ENCODE data around the gene TMEM178B. TPM values are rescaled to one million over a fixed set of nuclear protein-coding genes. Genes with fewer than 3 reads are reported as not detected.

TMEM178B gene
- total RNA-seq, 1 experiment from 2014 or later: 10.9 TPM

GRCh38 chr7:141408440-141408839, 334.6 kb downstream of the TMEM178B start:
- DNase-seq (ENCODE audit: extremely low read depth, low read depth): no peak

- DNase-seq (ENCODE audit: extremely low read depth, low read depth): no peak
Measured at GRCh38 chr7:141409219-141409618, 335.4 kb downstream of the TMEM178B start.

- no peak for DNase-seq (ENCODE audit: extremely low read depth, low read depth)
Measured at GRCh38 chr7:141409801-141410329, 336.0 kb downstream of the TMEM178B start.

- DNase-seq (ENCODE audit: extremely low read depth, low read depth): no peak
Measured at GRCh38 chr7:141410353-141411000, 336.6 kb downstream of the TMEM178B start.

- DNase-seq (ENCODE audit: extremely low read depth, low read depth): no peak
Measured at GRCh38 chr7:141411133-141411532, 337.3 kb downstream of the TMEM178B start.

GRCh38 chr7:141415999-141416398, 342.1 kb downstream of the TMEM178B start:
- DNase-seq (ENCODE audit: extremely low read depth, low read depth): no peak

- DNase-seq (ENCODE audit: extremely low read depth, low read depth): no peak
Measured at GRCh38 chr7:141416650-141417270, 342.9 kb downstream of the TMEM178B start.

GRCh38 chr7:141417506-141417905, 343.6 kb downstream of the TMEM178B start:
- no peak for DNase-seq (ENCODE audit: extremely low read depth, low read depth)

- DNase-seq (ENCODE audit: extremely low read depth, low read depth): no peak
Measured at GRCh38 chr7:141418066-141418465, 344.2 kb downstream of the TMEM178B start.

- no peak for DNase-seq (ENCODE audit: extremely low read depth, low read depth)
Measured at GRCh38 chr7:141421306-141421705, 347.4 kb downstream of the TMEM178B start.

- DNase-seq (ENCODE audit: extremely low read depth, low read depth): no peak
Measured at GRCh38 chr7:141427134-141427533, 353.3 kb downstream of the TMEM178B start.

- DNase-seq (ENCODE audit: extremely low read depth, low read depth): no peak
Measured at GRCh38 chr7:141430455-141431139, 356.7 kb downstream of the TMEM178B start.

GRCh38 chr7:141431140-141431479, 357.2 kb downstream of the TMEM178B start:
- no peak for DNase-seq (ENCODE audit: extremely low read depth, low read depth)

- DNase-seq (ENCODE audit: extremely low read depth, low read depth): no peak
Measured at GRCh38 chr7:141431711-141432110, 357.8 kb downstream of the TMEM178B start.

GRCh38 chr7:141433698-141434097, 359.8 kb downstream of the TMEM178B start:
- no peak for DNase-seq (ENCODE audit: extremely low read depth, low read depth)

- DNase-seq (ENCODE audit: extremely low read depth, low read depth): no peak
Measured at GRCh38 chr7:141436139-141436538, 362.3 kb downstream of the TMEM178B start.

- DNase-seq (ENCODE audit: extremely low read depth, low read depth): no peak
Measured at GRCh38 chr7:141436575-141437075, 362.8 kb downstream of the TMEM178B start.

GRCh38 chr7:141439164-141439563, 365.3 kb downstream of the TMEM178B start:
- no peak for DNase-seq (ENCODE audit: extremely low read depth, low read depth)

GRCh38 chr7:141439776-141440175, 365.9 kb downstream of the TMEM178B start:
- DNase-seq (ENCODE audit: extremely low read depth, low read depth): no peak

- DNase-seq (ENCODE audit: extremely low read depth, low read depth): no peak
Measured at GRCh38 chr7:141441837-141442627, 368.2 kb downstream of the TMEM178B start.

GRCh38 chr7:141442781-141443180, 368.9 kb downstream of the TMEM178B start:
- DNase-seq (ENCODE audit: extremely low read depth, low read depth): no peak

Measured in NCI-H460 (cell line).